HG03432 (cell line): ENCODE data around the gene IGFBP3.

Experiments used
- ATAC-seq: cut with Tn5 transposase; IDR thresholded peaks from one replicate; pipeline ENCODE4 v1.9.1; 2021; ENCODE audit warnings: mild to moderate bottlenecking, moderate library complexity; ENCODE audit not compliant: unreplicated experiment

Gene IGFBP3

GRCh38 chr7:45874408-45875131 lies 46.5 kb downstream of the IGFBP3 start:
- no peak for ATAC-seq

GRCh38 chr7:45873355-45873754 lies 47.7 kb downstream of the IGFBP3 start:
- no peak for ATAC-seq

DNA sequence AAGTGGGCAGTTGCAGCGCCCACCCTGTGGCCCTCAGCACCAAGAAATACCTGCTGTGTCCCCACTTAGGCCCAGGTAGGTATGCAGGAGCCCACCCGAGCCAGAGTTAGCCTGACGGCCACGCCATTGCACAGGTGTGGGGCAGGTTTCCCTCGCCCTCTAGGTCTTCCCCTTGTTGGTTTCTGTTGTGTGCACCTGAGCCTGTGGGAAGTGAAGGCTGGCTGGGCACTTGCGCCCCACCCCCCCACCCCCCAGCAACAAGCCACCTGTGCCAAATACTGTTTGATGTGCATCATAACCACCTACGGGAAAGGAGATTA lies 48.1 kb downstream of the IGFBP3 start, which contains the start of gene CCDC201:
TSS of gene CCDC201 (minus strand) at position 48 of the 320 bp plus-strand sequence. CDS start 75 bp downstream, outside the sequence.
- ATAC-seq: no peak

DNA sequence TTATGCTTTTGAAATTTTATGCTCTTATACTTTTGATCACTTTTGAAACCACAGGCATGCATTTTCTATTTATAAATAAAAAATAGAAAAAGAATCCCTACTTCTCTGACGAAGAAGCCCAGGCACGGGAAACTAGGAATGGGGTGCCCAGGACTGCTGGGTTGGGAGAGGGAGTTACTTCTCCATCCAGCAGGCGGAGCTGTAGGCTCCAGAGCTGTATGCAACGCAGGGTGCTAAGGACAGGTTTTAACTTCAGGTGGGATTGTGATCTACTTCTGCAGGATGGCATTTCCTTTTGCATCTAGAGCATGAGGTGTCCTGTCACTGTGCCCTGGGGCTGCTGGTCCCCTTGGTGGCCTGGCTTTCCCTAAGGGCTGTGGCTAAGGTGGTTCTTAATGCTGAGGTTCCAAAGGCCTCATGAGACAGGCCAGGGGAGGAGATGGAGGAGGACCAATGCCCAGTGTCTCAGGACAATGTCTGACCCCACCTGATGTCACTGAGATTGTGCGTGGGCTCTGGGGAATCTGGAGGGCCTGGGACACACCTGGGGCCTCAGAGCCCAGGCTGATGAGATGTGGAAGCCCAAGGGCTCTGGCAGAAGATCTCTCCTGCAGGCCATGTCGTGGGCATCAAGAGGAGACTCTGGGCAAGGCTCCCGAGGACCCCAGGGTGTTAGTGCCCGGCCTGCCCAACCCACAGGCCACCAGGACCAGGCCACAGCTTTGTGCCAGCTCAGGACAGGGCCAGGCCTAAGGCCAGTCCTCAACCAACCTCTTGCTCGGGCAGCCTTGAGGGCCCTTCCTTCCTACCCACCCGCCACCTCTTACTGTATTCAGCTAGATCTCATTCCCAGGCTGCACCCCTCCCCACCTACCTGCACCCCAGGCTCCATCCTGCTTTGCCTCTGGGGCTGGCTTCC lies 48.7 kb downstream of the IGFBP3 start:
- no peak for ATAC-seq

DNA sequence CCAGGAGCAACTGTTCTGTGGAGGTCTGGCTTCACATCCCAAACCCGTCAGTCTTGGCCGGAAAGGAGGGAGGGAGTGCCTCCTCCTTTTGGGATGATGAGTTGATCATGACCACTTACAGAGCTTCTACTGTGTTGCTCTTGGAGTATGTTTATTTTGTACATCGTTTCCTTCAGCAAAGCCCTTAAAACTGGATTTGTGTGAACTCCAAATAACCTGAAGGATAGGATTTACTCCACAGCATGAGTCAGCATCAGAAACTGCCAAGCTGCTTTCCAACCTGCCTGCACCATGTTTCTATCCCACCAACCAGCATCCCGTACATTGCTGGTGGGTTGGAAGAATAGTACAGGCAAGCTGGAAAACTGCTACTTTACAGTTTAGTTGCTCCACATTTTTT lies 51.6 kb downstream of the IGFBP3 start:
- ATAC-seq: no peak

DNA sequence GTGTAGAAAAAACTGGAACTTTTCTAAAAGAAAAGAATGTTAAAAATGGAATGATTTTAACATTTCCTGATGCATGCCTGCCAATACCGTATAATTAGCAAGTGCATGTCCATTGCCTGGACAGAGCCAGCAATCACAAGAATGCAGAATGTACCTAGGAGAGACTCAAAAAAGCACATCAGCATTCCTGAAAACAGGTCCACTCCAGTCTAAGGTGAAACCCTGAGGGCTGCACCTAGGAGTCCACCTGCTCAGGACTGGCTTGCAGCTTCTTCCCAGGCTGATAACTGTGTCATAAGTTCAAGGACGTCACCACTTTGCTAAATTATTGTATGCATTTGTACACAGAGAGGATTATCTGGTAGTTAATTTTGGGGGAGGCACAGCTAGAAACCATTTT lies 53.6 kb downstream of the IGFBP3 start:
- ATAC-seq: no peak

- no peak for ATAC-seq
These were observed 55.3 kb downstream of the IGFBP3 start for GRCh38 chr7:45865594-45866410.

DNA sequence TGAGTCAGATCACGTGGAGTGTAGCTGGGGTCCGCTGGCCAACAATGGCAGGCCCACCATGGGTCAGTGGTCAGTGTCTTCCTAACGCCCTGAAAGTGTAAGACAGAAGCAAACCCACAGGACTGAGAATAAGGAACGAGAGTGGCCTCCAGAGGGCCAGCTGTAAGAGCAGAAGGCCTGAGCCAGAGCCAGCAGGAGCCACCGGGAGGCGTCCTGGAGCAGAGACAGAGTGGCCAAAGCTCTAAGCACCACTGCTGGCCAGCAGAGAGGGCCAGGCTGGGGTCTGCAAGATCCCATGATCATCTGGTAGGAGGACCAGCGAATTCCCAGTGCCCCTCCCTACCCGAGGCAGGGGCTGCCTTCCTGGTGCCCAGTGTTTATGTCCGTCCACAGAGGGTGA lies 57.4 kb downstream of the IGFBP3 start:
- no peak for ATAC-seq
